ENCODE measurements around the gene JCAD. TPM values are rescaled to one million over a fixed set of nuclear protein-coding genes. Genes with fewer than 3 reads are reported as not detected.

The JCAD gene
- total RNA-seq, 1 experiment from 2014 or later = 0.77 TPM

- Histone ChIP-seq H4K8ac (replicated peaks; ENCODE audit: insufficient read length, low read depth, low read length) (no peak overlapping the region), H3K79me2 (ENCODE audit: insufficient read depth, low read length) (no peaks in the 10 kb centered on the region), H4K91ac (ENCODE audit: insufficient read length, low read depth, low read length) (no peak overlapping the region), H3K79me1 (ENCODE audit: insufficient read depth, low read depth, low read length, poor library complexity, severe bottlenecking) (no peaks in the 10 kb centered on the region), H3K27me3 (ENCODE audit: insufficient read depth, low read length) (no peaks in the 10 kb centered on the region), H3K4me1 (ENCODE audit: insufficient read depth, low read length) (no peaks in the 10 kb centered on the region), H2AFZ (ENCODE audit: low read length) (no peak overlapping the region), H3K56ac (ENCODE audit: insufficient read length, low read depth, low read length) (no peak overlapping the region), H3T11ph (ENCODE audit: low read length) (no peak overlapping the region), H3K23ac (ENCODE audit: insufficient read length, low read depth, low read length) (no peak overlapping the region), H4K5ac (ENCODE audit: insufficient read length, low read depth, low read length) (no peak overlapping the region), H3K4me2 (ENCODE audit: insufficient read depth, insufficient read length, low read length) (no peak overlapping the region), H3K9ac (ENCODE audit: extremely low read depth, insufficient read length, low read length) (no peak overlapping the region), H3K27ac (ENCODE audit: insufficient read length, low read depth, low read length) (no peak overlapping the region), H2BK5ac (ENCODE audit: insufficient read length, low read length) (no peak overlapping the region), H3K9me3 (ENCODE audit: control insufficient read depth, low read depth, low read length) (no peaks in the 10 kb centered on the region), H2BK20ac (ENCODE audit: low read depth, low read length, poor library complexity, severe bottlenecking) (no peak overlapping the region), H2AK5ac (ENCODE audit: insufficient read length, low read length) (no peak overlapping the region), H2BK15ac (ENCODE audit: low read depth, low read length) (no peak overlapping the region), H3K14ac (ENCODE audit: insufficient read depth, low read length) (no peak overlapping the region), H2BK12ac (ENCODE audit: insufficient read length, low read depth, low read length) (no peak overlapping the region), H3K23me2 (ENCODE audit: insufficient read length, low read depth, low read length, poor library complexity, severe bottlenecking) (no peaks in the 10 kb centered on the region), H3K18ac (ENCODE audit: insufficient read length, low read depth, low read length) (no peak overlapping the region), H4K20me1 (ENCODE audit: control insufficient read depth, insufficient read depth, insufficient read length) (no peaks in the 10 kb centered on the region), H2BK120ac (ENCODE audit: low read depth, low read length, poor library complexity, severe bottlenecking) (no peak overlapping the region), H3K4ac (ENCODE audit: low read depth, low read length) (no peak overlapping the region)
- Mint-ChIP-seq H3K4me1 (peaks cover 3% of the 10 kb centered on the region in 2 experiments; a peak in 2 of 4 replicates), H3K4me3 (no peak overlapping the region), H3K36me3 (ENCODE audit: insufficient read depth in 1 of 3, low read depth in 3 of 3) (no peaks in the 10 kb centered on the region), H3K9me3 (no peaks in the 10 kb centered on the region; a peak in 1 of 5 replicates), H3K27ac (no peak overlapping the region), H3K27me3 (ENCODE audit: low read depth) (no peaks in the 10 kb centered on the region)
- WGBS (ENCODE audit: extremely low coverage, insufficient read length, low lambda C conversion rate) = no CpG with 5 or more reads among the region's 6 CpGs
- TF ChIP-seq, protein P1, sequence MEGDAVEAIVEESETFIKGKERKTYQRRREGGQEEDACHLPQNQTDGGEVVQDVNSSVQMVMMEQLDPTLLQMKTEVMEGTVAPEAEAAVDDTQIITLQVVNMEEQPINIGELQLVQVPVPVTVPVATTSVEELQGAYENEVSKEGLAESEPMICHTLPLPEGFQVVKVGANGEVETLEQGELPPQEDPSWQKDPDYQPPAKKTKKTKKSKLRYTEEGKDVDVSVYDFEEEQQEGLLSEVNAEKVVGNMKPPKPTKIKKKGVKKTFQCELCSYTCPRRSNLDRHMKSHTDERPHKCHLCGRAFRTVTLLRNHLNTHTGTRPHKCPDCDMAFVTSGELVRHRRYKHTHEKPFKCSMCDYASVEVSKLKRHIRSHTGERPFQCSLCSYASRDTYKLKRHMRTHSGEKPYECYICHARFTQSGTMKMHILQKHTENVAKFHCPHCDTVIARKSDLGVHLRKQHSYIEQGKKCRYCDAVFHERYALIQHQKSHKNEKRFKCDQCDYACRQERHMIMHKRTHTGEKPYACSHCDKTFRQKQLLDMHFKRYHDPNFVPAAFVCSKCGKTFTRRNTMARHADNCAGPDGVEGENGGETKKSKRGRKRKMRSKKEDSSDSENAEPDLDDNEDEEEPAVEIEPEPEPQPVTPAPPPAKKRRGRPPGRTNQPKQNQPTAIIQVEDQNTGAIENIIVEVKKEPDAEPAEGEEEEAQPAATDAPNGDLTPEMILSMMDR (conservative IDR thresholded peaks at IDR 0.05) = no peak
- DNase-seq = no peak
These were observed 13.8 kb upstream of the JCAD start for GRCh38 chr10:30073045-30073766.
